HepG2 (cell line): ENCODE measurements around the gene TBCE.

ENCODE experiments used
- CBX5 ChIP-seq: sonication (generic); formaldehyde crosslinking; IDR thresholded peaks from 2 replicates; pipeline ENCODE4 v1.4.0; 2020; ENCODE audit warnings: missing genetic modification reagents, borderline replicate concordance
- CTCF ChIP-seq: sonication (generic); formaldehyde crosslinking; IDR thresholded peaks from 2 replicates; pipeline ENCODE4 v1.5.0; 2020; ENCODE audit warnings: mild to moderate bottlenecking, missing genetic modification reagents, moderate library complexity
- EP300 ChIP-seq, 3 experiments: sonication (generic) in 1 of 3; formaldehyde crosslinking in 1 of 3; IDR thresholded peaks; 2 replicates each; pipeline versions ENCODE4 v1.5.1 to v1.6.1; 2011 to 2020; ENCODE audit warnings: low read depth in 2 of 3, low read length in 2 of 3, borderline replicate concordance in 1 of 3, improper control_type of control experiment in 1 of 3, mild to moderate bottlenecking in 1 of 3, missing genetic modification reagents in 1 of 3, moderate library complexity in 1 of 3
- GLMP ChIP-seq: sonication (generic); formaldehyde crosslinking; IDR thresholded peaks from 2 replicates; pipeline ENCODE4 v1.9.0; 2021; ENCODE audit warnings: missing genetic modification reagents, mild to moderate bottlenecking, borderline replicate concordance
- NFE2L1 ChIP-seq: sonication (generic); formaldehyde crosslinking; IDR thresholded peaks from 2 replicates; pipeline ENCODE4 v1.4.0; 2020; ENCODE audit warnings: missing genetic modification reagents, mild to moderate bottlenecking, borderline replicate concordance
- PHF8 ChIP-seq: sonication (generic); formaldehyde crosslinking; IDR thresholded peaks from 2 replicates; pipeline ENCODE4 v1.5.0; 2020; ENCODE audit warnings: missing genetic modification reagents
- POLR2A ChIP-seq, 2 experiments: IDR thresholded peaks; 2 replicates each; pipeline ENCODE4 v1.6.1; 2011; ENCODE audit warnings: low read depth in 2 of 2, low read length in 2 of 2, mild to moderate bottlenecking in 1 of 2, moderate library complexity in 1 of 2; ENCODE audit not compliant: insufficient read depth in 1 of 2
- PRDM10 ChIP-seq: sonication (generic); formaldehyde crosslinking; IDR thresholded peaks from 2 replicates; pipeline ENCODE4 v1.4.0; 2020; ENCODE audit warnings: low read depth, missing genetic modification reagents
- ZBTB26 ChIP-seq: IDR thresholded peaks from 2 replicates; pipeline ENCODE4 v1.6.1; 2016; ENCODE audit warnings: missing compliant biosample characterization, missing genetic modification reagents, borderline replicate concordance
- ZGPAT ChIP-seq: IDR thresholded peaks from 2 replicates; pipeline ENCODE4 v1.6.1; 2016; ENCODE audit warnings: mild to moderate bottlenecking

- TF ChIP-seq PRDM10 (CRISPR knock-in tag) (no peak), CTCF (CRISPR knock-in tag) (no peak), EP300 (IDR thresholded peaks at IDR 0.05; ENCODE audit: low read depth in 2 of 2, low read length in 2 of 2) (no peak), EP300 (CRISPR knock-in tag; IDR thresholded peaks at IDR 0.05; ENCODE audit: borderline replicate concordance) (no peak), PHF8 (CRISPR knock-in tag) (no peak), NFE2L1 (no peak), ZBTB26 (CRISPR knock-in tag) (no peak), POLR2A (IDR thresholded peaks at IDR 0.05; ENCODE audit: insufficient read depth in 1 of 2, low read depth in 2 of 2, low read length in 2 of 2) (no peak), GLMP (CRISPR knock-in tag) (no peak), ZGPAT (no peak), CBX5 (CRISPR knock-in tag) (no peak)
Measured at GRCh38 chr1:235342471-235342870, 24.8 kb upstream of the TBCE start.
